ENCODE measurements around the gene RELCH.

Gene RELCH

GRCh38 chr18:62264984-62265383, 77.9 kb downstream of the RELCH start:
- DNase-seq = no peak

DNA sequence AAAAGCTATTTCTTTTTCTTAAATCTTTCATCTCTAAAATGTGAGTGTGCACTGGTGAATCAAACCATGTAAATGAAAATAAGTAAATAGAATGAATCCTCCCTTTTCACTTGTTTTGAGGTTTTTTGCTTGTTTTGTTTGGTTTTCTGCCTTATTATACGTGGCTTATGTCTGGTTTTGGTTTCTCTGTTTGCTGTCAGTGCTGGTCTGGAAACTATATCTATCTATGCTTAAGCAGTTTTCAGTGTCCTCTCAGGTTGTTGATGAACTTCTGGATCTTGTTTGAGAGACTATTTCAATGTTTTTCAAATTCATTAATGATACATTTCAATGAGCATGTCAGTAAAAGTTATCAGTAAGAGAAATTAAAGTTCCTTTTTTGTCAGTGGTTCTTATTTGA, 90.0 kb downstream of the RELCH start:
- DNase-seq = no peak

- no peak for DNase-seq
Measured at GRCh38 chr18:62279561-62279960, 92.5 kb downstream of the RELCH start.

- DNase-seq = no peak
Measured at GRCh38 chr18:62280058-62280457, 93.0 kb downstream of the RELCH start.

GRCh38 chr18:62280786-62281185, 93.7 kb downstream of the RELCH start:
- no peak for DNase-seq

DNA sequence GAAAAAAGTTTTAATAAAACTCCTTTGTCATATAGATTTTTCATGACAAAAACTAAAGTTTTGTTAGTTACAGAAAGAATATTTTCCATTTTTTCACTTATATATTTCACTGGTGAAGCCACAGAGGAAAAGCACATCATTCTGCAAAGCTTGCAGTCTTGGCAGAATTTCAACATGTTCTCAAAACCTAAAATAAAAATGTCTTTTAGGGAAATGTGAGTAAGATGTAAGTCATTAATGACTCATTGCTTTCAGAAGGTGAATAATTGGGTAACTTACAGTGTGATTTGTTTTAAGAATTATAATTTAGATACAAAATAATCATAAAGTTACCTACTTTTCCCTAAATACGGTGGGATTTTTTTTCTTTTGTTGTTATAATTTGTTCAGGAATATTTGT, 94.6 kb downstream of the RELCH start:
- peak; percentile 91 for DNase-seq

DNA sequence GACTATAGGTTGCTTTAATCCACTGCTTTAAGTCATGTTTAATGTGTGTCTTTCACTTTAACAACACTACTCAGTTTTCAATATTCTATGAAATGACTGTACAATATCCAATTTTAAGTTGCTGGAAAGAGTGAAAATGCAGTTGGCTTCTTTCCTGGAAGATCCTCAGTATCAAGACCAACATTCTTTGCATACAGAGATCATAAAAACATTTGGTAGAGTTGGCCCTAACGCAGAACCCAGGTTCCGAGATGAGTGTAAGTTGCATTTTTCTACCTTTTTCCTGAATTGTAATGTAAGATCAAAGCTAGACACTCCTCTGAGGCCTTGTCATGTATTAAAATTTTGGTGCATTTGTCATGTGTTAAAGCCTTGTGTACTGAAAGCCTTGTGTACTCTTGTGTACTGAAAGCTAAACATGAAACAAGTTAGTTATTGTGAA, 95.2 kb downstream of the RELCH start:
- DNase-seq = peak; percentile 89

GRCh38 chr18:62284637-62285036, 97.6 kb downstream of the RELCH start:
- no peak for DNase-seq

DNA sequence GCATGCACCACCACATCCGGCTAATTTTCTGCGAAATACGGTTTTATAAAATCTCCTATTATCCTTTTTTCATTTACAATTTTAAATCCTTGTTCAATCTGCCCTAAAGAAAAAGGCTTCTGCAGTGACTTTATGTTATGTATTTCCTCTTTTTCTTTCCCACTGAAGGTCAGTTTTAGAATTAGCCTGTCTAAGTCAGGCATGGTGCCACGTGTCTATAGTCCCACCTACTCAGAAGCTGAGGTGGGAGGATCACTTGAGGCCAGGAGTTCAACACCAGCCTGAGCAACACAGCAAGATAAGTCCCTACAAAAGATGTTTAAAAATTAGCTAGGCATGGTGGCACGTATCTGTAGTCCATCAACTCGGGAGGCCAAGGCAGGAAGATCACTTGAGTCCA, 98.2 kb downstream of the RELCH start:
- DNase-seq = no peak

DNA sequence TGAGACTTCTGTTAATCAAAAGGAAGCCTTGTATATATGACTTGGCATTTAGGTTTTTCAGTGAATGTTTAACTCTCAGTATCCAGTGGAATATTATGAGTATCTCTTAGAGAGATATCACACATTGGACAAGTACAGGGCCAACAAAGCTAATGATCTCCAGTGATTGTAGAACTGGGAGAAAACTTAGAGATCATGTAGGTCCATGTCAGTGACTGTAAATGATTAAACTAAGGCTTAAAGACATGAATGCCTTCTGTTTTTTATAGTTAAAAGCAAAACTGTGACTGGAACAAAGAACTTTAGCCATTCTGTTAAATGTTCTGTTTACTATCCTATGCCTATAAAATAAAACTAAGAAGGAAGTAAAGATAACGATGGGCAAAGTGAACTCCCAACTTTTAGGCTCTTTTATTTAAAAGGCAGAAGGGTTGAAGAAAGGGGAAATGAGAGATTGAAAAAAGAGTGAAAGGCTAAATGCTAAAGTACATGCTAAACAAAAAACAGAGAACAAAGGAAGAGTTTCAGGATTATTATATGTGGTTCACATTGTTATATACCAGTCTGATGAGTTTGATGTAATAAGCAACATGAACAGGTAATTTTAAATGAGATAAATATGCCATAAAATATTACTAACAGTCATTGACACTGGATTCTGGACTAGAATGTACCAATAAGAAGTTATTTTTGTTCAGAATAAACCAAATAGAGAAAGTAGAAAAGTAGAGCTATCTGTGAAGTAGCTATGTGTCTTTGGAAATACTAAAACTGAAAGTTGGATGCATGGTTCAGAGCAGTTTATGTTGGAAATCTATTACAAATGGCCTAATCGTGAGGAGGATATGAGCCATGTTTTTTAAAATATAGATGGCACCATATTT, 101.0 kb downstream of the RELCH start:
- DNase-seq = no peak

- DNase-seq = no peak
Measured at GRCh38 chr18:62288665-62289008, 101.6 kb downstream of the RELCH start.

DNA sequence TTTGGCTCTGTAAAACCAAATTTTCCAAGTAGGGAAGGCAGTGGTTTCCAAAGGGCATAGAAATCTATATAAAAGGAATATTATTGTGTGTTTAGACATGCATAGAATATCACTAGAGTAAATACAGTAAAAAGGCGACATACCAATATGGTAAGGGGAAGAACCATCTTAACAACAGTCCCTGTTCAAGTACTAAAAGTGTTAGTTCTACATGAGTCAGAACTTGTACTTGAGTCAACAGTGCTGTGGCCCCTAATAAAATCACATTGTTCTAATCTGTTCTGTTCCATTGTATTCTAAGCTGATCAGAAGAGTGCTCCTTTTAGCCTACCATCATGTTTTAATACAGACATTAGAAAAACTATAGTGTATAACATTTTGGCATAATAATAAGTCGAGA, 102.0 kb downstream of the RELCH start:
- no peak for DNase-seq

- no peak for DNase-seq
Measured at GRCh38 chr18:62294073-62294472, 107.0 kb downstream of the RELCH start.

DNA sequence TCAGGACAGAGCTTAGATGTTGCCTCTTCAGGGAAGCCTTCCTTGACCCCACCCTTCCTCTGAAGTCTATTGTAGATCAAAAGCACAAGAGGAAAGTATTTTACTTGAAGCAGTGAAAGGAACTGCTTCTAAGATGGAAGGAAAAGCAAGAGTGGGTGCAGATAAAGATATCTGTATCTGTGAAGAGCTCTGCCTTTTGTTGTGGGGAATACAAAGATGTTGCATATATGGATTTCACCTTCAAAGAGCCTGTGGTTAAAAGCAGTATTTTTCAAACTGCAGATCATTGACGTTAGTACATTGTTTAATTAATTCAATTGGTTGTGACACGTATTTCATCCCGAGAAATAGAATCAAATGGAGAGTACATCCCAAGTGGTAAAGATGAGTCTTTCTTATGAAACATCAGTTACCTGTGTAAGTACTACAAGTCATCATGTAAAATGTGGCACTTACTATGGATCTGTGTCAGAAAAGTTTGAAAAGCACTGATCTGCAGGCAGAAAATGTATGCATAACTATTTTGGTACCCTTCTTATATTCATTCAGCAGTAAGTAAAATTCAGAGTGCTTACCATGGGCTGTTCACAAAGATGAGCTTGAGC, 113.4 kb downstream of the RELCH start:
- DNase-seq = no peak

GRCh38 chr18:62301322-62301721, 114.3 kb downstream of the RELCH start:
- DNase-seq = no peak

- no peak for DNase-seq
Measured at GRCh38 chr18:62312851-62313250, 125.8 kb downstream of the RELCH start.

- DNase-seq = no peak
Measured at GRCh38 chr18:62318228-62319180, 131.4 kb downstream of the RELCH start.

DNA sequence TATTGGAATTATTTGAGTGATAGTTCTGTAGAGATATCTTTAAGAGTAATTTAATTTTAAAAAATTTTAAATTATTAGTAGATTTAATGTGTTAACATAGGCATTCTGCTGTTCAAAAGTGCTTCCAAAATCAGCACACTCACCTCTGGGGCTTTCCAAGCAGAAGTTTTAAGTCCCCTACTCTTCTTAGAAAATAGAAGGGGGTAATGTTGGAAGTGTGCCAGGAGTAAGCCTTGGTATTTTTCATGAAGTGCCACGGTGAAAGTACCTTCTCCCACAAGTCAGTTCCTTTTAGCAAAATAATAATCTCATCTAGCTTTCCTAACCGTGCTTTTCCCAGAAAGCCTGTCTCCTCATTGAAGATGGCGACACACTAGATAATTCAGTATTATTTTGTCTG, 134.1 kb downstream of the RELCH start:
- DNase-seq = no peak

GRCh38 chr18:62323483-62324180, 136.6 kb downstream of the RELCH start:
- no peak for DNase-seq

DNA sequence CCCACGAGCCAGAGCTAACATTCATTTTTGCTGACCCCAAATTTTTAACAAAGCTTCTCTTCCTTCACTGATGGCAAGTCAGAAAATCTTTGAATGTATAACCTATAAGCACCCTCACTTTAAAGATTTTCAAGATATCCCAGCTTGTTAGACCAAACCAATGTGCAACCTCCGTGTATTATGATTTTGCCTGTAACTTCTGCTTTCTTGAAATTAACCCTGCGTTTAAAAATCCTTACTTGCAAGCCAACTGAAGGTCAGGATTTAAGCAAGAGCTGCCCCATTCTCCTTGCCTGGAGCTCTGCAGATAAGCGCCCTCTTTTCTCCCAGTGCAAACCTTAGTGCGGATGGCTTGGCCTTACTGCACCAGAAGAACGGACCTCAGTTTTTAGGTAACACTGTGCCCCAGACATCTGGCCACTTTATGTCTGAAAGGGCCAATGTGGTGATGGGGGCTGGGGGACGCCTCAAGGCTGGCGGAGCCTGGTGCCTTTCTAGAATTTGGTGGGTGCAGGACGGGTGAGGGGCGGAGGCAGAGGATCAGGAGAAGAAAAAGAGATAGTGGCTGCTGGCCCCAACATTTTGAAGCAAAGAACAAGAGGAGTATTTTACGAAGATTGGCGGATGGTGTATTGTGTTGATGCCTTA, 137.2 kb downstream of the RELCH start:
- no peak for DNase-seq

GRCh38 chr18:62324917-62325805, 138.1 kb downstream of the RELCH start, which contains the start of gene TNFRSF11A:
Gene TNFRSF11A, plus strand, starts transcription at chr18:62325310. Its CDS starts 43 bp downstream, at chr18:62325353.
- DNase-seq = no peak

All from fibroblast of skin of right biceps (primary cell).